Germinal center (tissue), 1 donor: ENCODE data around the gene KIAA1958.

Experiments
- DNase-seq: peaks from one replicate; pipeline ENCODE4 v3.0.0; 2012; ENCODE audit warnings: mixed read lengths, low spot score

The KIAA1958 gene

GRCh38 chr9:112530751-112531205 is 44.2 kb downstream of the KIAA1958 start:
- DNase-seq: no peak

GRCh38 chr9:112531666-112532282 is 45.1 kb downstream of the KIAA1958 start:
- no peak for DNase-seq

- no peak for DNase-seq
These were observed 45.8 kb downstream of the KIAA1958 start for GRCh38 chr9:112532427-112532826.

- DNase-seq: no peak
These were observed 47.0 kb downstream of the KIAA1958 start for GRCh38 chr9:112533660-112534059.

- DNase-seq: no peak
These were observed 48.7 kb downstream of the KIAA1958 start for GRCh38 chr9:112535301-112535700.

- no peak for DNase-seq
These were observed 49.2 kb downstream of the KIAA1958 start for GRCh38 chr9:112535811-112536210.

- no peak for DNase-seq
These were observed 50.9 kb downstream of the KIAA1958 start for GRCh38 chr9:112537561-112537960.

GRCh38 chr9:112540800-112541199 is 54.2 kb downstream of the KIAA1958 start:
- no peak for DNase-seq

GRCh38 chr9:112541685-112542084 is 55.1 kb downstream of the KIAA1958 start:
- DNase-seq: no peak

- DNase-seq: no peak
These were observed 56.1 kb downstream of the KIAA1958 start for GRCh38 chr9:112542593-112543292.

- DNase-seq: no peak
These were observed 57.9 kb downstream of the KIAA1958 start for GRCh38 chr9:112544477-112544876.

- no peak for DNase-seq
These were observed 58.6 kb downstream of the KIAA1958 start for GRCh38 chr9:112545237-112545636.

- no peak for DNase-seq
These were observed 59.8 kb downstream of the KIAA1958 start for GRCh38 chr9:112546149-112547012.

- no peak for DNase-seq
These were observed 61.4 kb downstream of the KIAA1958 start for GRCh38 chr9:112548051-112548440.

GRCh38 chr9:112548836-112549595 is 62.4 kb downstream of the KIAA1958 start:
- no peak for DNase-seq

GRCh38 chr9:112550531-112550930 is 63.9 kb downstream of the KIAA1958 start:
- DNase-seq: no peak

- no peak for DNase-seq
These were observed 65.0 kb downstream of the KIAA1958 start for GRCh38 chr9:112551641-112552040.

GRCh38 chr9:112552229-112553056 is 65.8 kb downstream of the KIAA1958 start:
- no peak for DNase-seq

- DNase-seq: no peak
These were observed 66.7 kb downstream of the KIAA1958 start for GRCh38 chr9:112553256-112553826.

GRCh38 chr9:112554516-112554915 is 67.9 kb downstream of the KIAA1958 start:
- DNase-seq: no peak
